HL-60 (cell line): ENCODE results near the gene KLHL26.

Experiments
- CTCF ChIP-seq: IDR thresholded peaks from one replicate; pipeline ENCODE4 v1.5.1; 2011; ENCODE audit warnings: low read length, control low read depth, inconsistent platforms; ENCODE audit not compliant: insufficient read depth
- GABPA ChIP-seq: IDR thresholded peaks from 2 replicates; pipeline ENCODE4 v1.6.1; 2012; ENCODE audit warnings: low read depth
- POLR2AphosphoS5 ChIP-seq: IDR thresholded peaks from 2 replicates; pipeline ENCODE4 v1.6.1; 2012; ENCODE audit warnings: low read depth
- REST ChIP-seq: IDR thresholded peaks from 2 replicates; pipeline ENCODE4 v1.6.1; 2012; ENCODE audit warnings: low read depth; ENCODE audit not compliant: insufficient replicate concordance
- SPI1 ChIP-seq: IDR thresholded peaks from 2 replicates; pipeline ENCODE4 v1.6.1; 2012; ENCODE audit warnings: low read depth, mild to moderate bottlenecking, borderline replicate concordance

DNA sequence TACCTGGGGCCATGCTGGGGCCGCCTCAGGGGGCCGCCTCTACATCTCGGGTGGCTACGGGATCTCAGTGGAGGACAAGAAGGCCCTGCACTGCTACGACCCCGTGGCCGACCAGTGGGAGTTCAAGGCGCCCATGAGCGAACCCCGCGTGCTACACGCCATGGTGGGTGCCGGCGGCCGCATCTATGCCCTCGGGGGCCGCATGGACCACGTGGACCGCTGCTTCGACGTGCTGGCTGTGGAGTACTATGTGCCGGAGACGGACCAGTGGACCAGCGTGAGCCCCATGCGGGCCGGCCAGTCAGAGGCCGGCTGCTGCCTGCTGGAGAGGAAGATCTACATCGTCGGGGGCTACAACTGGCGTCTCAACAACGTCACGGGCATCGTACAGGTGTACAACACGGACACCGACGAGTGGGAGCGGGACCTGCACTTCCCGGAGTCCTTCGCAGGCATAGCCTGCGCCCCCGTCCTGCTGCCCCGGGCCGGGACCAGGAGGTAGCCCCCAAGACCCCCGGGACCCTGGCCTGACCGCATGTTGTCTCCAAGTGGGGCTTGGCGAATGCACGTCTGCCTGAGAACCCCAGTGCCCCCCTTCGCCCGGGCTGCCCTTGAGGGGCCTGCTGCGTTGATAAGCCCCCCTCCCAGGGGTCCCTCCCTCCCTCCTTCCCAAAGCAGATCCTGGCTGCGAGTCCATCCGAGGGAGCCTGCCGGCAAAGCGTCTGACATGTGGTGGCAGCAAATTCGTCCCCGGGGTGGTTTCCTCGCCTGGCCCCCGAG, 32.1 kb downstream of the KLHL26 start:
- TF ChIP-seq REST: no peak
- TF ChIP-seq CTCF: no peak
- TF ChIP-seq GABPA: no peak
- no peak for TF ChIP-seq POLR2AphosphoS5
- no peak for TF ChIP-seq SPI1
